Activated CD8-positive, alpha-beta memory T cell treated with anti-CD3 and anti-CD28 coated beads, Interleukin-2, amount 50 U/mL, for 24 hours (primary cell): ENCODE data around the gene C1orf159.

Source experiments
- DNase-seq: peaks from one replicate; pipeline ENCODE4 v3.0.0-alpha.2; 2020; ENCODE audit errors: extremely low read depth

The C1orf159 gene

DNA sequence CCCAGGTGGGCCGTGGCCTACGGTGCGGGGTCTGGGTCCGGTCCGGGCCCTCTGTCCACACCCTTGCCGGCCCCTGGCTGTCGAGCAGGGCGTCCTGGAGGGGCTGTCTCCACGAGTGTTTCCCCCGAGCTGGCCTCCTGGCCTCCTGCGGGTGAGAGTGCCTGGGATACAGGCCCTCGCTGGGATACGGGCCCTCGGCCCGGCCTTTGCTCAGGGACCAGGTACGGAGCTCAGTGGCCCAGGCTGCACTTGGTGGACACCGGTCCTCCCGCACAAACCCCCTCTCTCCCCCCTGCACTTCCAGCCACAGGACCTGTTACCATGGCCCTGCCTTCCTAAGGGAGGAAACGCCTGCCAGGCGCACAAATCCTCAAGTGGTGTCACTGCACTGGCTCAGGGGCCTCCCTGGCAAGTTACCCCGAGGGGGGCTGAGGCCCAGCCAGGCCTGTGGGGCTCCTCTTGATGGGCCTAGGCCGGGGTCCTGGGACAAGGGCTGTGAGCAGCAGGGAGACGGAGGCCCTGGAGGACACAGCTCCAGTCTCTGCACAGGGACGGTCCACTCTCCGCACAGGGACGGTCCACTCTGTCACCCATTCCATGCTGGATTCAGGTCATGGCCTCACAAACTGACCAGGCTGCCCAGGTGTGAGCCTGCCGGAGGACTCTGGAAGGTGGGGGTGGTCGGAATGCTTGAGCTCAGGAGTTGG, 23.6 kb downstream of the C1orf159 start:
- no peak for DNase-seq

DNA sequence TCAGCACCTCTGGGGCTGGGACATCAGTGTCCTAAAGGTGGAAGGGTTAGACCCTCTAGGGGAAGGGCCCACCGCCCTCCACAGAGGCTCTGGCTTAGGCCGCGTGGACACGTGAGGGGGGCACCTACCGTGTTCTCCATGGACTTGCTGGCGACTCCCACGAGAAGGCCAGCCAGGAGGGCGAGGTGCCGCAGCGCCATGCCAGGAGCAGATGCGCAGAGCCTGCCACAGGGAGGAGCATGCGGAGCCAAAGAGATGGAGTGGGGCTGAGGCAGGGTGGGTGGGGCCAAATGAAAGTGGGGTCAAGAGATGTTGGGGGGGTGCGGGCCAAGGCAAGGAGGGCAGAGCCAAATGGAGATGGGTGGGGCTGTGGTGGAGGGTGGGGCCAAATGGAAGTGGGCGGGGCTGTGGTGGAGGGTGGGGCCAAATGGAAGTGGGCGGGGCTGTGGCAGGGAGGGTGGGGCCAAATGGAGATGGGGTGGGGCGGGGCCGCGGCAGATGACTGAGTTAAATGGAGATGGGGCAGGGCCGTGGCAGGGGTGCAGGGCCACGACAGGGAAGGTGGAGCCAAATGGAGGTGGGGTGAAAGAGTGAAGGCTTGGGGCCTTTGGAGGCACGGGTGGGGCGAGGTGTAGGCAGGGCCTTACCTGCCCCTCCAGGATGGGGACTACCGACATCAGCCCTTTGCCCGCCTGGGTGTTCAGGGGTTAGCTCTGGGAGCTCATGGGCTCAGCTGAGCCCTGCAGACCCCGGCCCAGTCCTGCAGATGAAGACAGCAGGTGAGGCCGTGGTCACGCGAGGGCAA, 24.3 kb downstream of the C1orf159 start:
- no peak for DNase-seq

DNA sequence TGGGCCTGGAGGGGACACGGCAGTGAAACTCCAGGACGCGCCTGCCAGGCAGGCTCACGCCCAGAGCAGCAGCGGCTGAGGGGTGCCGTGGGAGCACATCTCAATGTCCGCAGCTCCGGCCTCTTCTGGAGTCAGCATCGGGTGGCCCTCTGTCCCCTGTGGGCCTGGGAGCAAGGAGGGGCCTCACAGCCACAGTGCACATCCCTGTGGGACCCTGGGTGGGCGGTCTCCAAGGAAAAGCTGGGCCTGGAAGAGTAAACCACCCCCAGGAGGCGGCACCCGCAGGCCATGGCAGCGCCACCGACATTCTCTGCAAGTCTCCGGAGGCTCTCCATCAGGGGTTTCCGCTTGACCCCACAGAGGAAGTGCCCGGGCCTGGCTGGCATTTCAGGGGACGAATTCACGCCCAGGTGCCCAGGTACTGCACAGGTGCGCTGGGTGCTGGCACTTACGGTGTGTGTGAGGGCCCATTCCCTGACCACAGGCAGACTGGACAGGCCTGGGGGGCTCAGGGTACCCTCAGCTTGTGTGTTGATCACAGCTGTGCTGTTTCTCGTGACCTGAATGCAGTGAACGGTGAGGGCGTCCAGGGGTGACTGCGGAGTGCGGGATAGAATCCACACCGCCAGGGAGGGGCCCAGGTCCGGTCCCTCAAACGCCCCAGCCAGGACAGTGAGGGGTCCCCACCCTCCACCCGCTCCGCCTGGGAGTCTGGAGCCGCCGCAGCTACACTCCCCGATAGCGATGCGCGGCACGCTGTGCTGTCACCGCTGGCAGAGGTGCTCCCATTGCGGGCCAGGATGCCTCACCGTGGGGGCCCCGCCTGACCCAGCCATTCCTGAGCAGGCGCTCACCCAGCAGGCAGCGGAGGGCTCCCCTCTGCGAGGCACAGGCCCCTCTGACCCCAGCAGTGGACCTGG, 25.2 kb downstream of the C1orf159 start:
- DNase-seq, result no peak

DNA sequence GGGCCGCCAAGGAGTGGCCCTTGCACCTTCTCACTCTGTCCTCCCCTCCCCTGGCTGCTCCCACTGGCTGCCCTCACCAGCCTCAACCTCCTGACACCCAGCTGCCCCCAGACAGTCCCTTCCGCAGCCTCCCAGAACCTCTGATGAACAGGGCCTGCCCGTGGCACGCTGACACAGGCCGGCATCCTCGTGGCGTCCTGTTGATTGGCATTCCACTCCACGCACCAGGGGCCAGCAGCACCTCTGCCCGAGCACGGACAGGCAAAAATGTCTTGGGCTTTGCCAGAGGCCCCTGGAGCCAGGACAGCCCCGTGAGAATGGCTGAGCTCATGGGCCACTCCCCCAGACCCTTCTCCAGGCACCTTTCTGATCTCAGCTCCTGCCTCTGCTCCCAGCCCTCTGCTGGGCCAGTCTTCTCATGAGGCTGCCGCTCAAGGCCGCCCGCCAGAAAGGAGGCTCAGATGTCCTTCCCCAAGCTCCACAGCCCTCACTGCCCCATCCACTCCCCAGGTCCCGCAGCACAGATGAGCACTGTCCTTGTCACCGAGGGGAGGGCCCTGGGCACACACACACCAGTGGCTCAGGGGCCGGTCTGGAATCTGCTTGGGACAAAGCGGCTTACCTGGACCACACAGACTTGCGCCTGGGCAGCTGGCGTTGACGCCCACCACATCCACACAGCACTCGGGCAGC, 26.0 kb downstream of the C1orf159 start:
- DNase-seq, result no peak

DNA sequence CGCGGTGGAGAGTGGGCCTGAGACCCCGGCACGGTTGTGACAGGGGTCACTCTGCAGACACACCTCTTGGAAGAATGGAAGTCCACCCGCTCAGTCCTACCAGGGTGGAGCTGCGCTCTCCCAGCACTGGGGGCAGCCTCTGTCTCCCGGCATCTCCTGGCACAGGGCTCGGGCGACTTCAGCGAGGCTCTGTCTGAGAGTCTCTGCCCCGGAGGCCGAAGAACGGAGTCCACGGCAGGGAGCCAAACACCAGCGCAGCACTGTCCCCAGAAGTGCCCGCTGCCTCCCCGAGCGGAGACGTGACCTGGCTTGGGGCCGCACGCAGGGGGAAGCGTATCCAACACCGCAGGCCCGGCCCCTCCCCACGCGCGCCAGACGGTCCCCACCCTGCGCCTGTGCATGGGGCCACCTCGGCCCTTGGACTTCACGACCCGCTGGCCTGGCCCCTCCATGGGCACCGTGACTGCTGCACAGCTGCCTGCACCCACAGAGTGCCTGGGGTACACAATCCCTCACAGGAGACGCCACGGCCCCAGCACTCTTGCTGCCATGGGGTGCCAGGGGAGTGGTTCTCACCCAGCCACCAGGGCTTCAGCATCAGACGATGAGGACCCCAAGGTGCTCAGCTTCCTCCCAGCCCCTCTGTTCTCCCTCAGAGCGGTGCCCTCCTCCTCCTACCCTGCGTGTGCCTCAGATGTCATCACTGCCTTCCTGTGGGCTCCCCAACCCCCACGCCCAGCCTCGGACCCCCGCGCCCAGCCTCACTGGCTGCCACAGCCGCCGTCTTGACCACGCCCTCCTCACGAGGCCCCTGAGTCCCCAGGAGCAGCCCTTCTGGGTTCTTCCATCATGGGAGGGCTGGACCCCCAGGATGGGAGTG, 26.8 kb downstream of the C1orf159 start:
- no peak for DNase-seq

DNA sequence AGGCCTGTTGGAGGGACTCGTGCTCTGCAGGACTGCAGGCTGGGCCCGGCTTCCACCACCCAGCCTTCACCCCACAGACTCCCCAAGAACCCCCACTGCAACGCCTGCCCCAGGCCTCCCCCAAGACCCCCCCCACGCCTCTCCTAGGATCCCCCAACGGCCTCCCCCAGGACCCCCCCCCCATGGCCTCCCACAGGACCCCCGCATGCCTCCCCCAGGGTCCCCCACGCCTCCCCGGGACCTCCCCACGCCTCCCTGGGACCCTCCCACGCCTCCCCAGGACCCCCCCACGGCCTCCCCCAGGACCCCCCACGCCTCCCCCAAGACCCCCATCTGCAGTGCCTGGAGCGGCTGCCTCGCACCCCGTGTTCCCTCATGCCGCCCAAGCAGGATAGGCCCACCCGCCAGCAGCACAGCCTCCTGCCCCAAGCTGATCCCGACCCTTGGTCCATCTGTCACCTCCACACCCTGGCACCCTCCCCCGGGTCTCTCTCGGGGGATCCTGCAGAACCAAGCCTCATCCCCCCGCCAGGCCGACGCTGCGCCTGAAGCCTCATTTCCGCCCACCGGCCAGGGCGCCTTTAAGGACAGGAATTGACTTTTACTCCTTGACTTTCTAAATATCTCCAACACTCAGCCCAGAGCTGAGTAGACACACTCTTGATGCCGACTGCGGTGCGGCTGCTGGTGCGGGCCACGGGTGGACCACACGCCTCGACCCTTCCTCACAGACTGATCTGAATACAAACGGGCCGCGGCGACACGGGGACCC, 27.7 kb downstream of the C1orf159 start:
- no peak for DNase-seq

DNA sequence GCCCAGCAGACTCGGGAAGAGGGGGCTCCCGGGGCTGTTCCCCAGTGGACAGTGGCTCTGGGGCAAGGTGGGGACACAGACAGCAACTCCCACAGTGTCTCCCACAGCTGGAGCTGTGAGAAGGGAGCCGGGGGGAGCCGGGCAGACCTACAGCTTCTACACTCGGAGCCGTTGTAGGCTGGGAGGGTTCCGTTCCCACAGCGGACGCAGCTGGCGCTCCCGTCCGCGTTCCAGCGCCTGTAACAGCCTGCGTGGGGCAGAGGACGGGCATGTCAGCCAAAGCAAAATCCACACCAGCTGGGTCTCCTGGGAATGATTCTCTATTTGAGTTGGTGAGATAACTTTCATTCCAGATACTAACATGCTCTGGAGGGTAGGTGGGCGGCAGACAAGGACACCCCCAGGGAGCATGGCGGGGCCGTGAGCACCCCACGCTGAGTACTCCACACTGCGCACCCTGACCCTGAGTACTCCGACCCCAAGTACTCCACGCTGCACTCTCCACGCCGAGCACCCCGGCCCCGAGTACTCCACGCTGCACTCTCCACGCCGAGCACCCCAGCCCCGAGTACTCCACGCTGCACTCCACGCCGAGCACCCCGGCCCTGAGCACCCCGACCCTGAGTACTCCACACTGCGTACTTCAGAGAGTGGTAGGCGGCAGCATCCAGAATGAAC, 28.4 kb downstream of the C1orf159 start:
- DNase-seq, result no peak

DNA sequence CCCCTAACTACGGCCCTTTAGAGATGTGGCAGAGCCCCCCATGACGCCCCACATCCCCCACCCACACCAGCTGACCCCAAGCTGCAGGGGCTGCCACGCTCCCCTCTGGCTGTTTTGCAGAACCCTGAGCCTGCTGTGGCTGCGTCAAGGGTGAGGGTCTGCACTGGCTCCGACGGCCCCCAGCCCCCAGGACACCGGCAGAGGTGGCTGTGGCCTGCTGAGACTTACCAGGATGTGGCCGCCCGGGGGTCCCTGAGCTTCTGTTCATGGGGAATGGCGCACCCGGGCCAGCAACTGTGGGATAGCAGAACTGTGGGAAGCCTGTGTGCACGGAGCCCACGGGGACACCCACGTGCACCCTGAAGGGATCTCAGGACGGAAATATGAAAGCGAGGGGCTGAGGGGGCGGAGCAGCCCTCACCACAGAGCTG, 29.0 kb downstream of the C1orf159 start:
- no peak for DNase-seq

DNA sequence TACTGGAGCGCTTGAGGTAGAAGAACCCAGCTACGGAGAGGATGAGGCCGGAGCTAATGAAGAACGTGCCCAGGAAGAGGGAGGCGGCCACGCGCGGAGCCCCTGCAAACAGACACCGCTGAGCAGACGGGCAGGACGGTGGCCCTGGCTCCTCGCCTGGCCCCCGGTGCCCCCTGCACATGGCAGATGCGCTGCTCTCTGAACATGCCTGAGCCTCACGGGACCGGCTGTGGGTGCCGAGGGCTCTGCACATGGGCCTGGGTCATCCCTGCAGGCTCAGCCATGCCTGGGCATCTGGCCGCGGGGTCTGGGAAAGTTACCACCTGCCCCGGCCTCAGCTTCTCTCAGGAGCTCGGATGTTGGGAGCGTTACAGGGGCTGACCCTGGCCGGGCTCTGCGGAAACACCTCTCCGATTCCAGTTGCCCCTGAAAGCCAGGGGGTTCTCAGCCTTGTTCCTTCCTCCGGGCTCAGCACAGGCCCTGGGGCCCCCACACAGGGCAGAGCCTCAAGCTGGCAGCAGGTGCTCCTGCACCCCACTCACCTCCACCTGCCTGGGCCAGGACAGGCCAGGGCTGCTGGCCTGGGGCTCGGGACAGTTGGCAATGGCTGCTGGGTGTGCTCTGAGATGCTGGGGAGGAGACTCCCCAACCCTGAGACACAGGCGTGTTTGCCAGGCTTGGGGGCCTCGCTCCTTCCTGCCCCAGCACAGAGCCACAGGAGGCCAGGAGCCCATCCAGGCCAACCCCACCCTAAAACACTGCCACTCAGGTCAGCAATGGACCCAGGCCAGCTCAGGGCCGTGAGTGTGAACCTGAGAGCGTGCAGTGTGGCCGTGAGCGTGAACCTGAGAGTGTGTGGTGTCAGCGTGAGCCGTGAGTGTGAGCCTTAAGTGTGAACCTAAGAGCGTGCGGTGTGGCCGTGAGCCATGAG, 29.7 kb downstream of the C1orf159 start:
- DNase-seq, result no peak

DNA sequence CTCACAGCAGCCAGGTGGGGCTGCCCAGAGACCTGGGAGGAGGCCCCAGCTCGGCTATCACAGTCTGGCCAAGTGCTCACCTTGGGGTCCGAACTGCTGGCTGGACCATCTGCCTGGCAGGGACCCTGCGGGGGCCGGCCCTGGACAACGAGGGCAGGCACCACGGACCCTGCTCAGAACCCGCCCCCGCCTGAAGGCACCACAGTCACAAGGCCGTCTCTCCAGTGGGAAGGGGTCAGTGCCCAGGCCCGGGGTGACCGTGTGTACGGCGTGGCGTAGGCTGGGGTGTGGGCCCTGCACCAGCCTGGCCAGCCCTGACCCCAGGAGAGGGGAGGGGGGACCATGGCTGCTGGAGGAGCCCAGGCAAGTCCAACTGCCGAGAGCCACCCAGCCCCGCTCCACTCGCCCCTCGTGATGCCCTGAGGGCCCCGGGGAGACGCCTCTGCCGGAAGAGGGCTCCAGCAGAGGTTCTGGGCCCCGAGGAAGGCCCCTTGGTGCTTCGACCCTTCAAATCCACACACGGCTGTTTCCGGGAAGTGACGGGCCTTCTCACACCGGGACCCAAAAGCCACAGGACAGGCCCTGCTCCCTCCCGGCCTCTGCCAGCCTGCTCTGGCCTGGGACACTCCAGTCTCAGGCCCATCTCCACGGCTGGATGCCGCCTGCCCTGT, 30.6 kb downstream of the C1orf159 start:
- no peak for DNase-seq

DNA sequence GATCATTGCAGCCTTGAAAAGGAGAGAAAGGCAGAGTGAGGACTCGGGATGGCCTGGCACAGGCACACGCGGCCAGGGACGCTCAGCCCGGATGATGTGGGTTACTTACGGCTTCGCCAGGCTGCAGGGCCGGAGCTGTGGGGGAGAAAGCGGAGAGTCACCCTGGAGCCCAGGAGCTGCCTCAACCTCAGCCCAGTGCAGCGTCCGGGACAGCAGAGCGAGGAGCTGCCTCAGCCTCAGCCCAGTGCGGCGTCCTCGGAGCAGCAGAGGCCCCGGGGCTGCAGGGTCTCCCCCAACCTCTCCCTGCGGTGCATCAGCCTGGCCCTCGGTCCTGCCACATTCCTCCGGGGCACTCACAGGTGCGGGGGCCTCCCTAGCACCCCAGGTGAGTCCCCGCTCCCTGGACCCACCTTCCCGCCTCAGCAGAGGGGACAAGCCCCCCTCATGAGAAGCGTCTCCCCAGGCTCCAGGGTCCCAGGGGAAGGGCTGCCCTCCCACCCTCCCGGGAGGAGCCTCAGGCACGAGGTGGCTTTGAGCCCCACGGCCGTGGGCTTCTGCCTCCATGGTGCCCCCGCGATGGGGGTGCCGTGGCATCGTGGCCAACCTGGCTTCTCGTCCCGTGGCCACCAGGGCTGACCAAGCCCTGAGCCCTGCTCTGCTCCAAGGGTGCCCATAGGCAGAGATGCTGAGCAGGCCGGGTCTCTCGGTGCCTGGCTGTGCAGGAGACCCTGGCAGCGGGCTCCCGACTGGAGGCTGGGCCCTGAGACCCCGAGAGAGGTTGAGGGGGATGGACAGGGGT, 31.3 kb downstream of the C1orf159 start:
- no peak for DNase-seq

DNA sequence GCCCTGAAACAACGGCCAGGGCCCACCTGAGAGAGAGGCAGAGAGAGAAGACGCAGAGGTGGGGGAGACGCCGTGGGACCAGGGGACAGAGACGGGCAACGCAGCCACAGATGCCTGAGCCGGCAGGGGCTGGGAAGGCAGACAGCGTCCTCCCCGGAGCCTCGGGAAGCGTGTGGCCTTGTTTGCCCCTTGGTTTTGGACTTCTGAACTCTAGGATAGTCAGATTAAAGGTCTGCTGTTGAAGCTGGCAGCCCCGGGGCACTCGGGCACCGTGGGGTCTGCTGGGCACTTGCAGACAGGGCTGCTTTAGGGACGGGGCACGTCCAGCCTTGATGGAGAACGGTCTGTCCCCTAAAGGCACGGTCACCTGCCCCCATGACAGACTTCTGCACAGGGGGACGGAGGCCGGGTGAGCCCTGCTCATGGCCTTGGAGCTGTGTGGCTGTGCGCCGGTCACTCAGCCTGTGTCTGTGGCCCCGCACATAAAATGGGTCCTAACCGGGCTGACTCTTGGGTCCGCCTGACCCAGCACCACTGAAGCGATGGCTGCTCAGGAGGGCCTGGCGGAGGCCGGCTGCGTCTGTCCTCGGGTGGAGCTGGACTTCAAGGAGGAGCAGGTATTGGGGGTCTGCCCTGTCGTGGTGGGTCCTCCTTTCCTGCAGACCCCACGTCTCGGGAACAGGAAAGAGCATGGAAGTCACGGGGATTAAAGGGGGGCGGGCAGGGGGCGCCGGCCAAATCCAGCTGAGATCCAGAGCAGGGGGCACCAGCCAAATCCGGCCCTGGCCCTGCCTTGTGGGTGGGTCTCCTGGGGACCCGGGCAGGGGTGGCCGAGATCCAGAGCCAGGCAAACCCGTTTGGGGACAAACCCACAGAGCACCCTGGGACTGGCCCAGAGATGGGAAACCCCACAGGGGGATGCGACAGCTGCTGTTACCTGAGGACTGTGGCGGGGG, 32.2 kb downstream of the C1orf159 start:
- DNase-seq, result no peak

DNA sequence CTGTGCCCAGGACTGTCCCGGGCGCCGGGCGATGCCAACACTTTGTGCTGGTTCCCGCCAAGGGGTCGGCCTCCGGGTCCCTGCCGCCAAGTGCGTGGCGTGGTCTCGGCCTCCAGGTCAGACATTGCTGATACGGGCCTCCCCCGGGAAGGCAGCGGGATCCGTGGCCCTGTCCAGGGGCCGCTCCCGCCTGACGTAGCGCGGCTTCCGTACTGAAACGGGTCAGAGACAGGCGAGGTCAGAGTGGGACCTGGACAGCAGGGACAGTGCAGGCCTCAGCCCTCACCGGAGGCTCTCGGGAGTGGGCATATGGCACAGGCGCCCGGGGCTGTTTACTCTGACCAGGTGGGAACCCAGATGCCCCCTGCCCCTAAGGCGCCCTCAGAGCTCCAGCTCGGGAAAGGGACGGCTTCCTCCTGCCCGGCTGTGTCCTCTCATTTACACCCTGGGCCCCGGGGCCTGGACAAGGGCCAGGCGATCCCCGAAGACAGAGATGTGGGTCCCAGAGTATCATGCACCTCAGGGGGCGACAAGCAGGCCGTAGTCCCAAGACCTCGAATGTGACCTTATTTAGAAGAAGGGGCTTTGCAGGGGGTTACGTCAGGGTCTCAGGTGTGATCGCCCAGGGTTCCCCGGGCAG, 33.0 kb downstream of the C1orf159 start:
- no peak for DNase-seq

DNA sequence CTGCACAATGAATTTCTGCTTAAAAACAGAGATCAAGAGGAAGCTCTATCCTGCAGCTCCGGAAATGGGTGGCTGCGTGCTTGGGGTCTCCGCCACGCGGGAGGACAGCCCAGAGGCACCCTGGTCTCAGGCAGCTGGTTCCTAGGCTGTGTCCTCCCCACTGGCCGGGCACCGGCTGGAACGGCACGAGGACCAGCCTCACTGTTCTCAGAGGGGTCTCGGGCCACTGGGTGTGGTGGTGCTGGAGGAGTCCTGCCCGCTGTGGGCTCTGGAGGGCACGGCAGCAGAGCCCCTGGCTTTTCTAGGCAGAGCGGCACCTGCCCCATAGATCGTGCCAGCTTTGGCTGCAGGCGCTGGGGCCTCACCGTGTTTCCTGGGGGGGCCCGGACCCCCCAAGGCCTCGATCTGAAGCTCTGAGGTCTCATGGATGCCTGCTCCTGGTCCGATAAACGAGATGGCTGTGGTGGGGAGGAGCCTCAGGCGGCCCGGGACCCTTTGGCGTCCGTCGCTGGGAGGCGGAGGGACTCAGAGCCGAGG, 33.6 kb downstream of the C1orf159 start:
- no peak for DNase-seq
